Activated B cell treated with CpG ODN at 0.5 μM for 24 hours (primary cell): ENCODE measurements around the gene RASGEF1C. TPM values are rescaled to one million over a fixed set of nuclear protein-coding genes. Genes with fewer than 3 reads are reported as not detected.

ENCODE experiments used
- ATAC-seq: fragments of 200-7000 bp; cut with Tn5 transposase; one replicate; pipeline ENCODE4 v1.10.0; 2021; ENCODE audit warnings: low read depth, mild to moderate bottlenecking, moderate library complexity
- CTCF ChIA-PET: fragments of 350-600 bp; sonication (Branson Sonifier 250); formaldehyde crosslinking; loops from one replicate; lab custom pipeline; 2021; ENCODE audit warnings: antibody characterized with exemption; lab: Charles Lee
- POLR2A ChIA-PET: fragments of 350-600 bp; sonication (Branson Sonifier 250); formaldehyde crosslinking; loops from one replicate; lab custom pipeline; 2021; ENCODE audit warnings: antibody characterized with exemption; lab: Charles Lee
- DNase-seq: peaks from one replicate; pipeline ENCODE4 v3.0.0; 2022
- H3K27ac Mint-ChIP-seq: one replicate; pipeline ENCODE4 v1.8.0; 2020; ENCODE audit warnings: mixed read lengths
- H3K27me3 Mint-ChIP-seq: one replicate; pipeline ENCODE4 v1.8.0; 2021; ENCODE audit warnings: mixed read lengths
- H3K36me3 Mint-ChIP-seq: one replicate; pipeline ENCODE4 v1.8.0; 2021; ENCODE audit warnings: low read depth, mixed read lengths
- H3K4me1 Mint-ChIP-seq: one replicate; pipeline ENCODE4 v1.8.0; 2021; ENCODE audit warnings: mixed read lengths
- H3K4me3 Mint-ChIP-seq: one replicate; pipeline ENCODE4 v1.8.0; 2020; ENCODE audit warnings: mild to moderate bottlenecking, mixed read lengths
- H3K9me3 Mint-ChIP-seq: one replicate; pipeline ENCODE4 v1.8.0; 2020; ENCODE audit warnings: mixed read lengths
- intact Hi-C: fragments of 100-400 bp; cut with micrococcal nuclease; formaldehyde crosslinking; loops from one replicate; pipeline ENCODE4 v1.15.1; 2024
- total RNA-seq: library from RNA; stranded (reverse); gene quantifications from 2 replicates; pipeline ENCODE4 v1.2.3, GENCODE V29; 2022
- TF ChIP-seq, protein P1 (sequence below): fragments of 200-600 bp; IDR thresholded peaks from one replicate; pipeline ENCODE4 v1.8.0; 2022; ENCODE audit warnings: antibody characterized with exemption, mild to moderate bottlenecking

The RASGEF1C gene
- total RNA-seq, 1 donor from 2014 or later = not detected

- ATAC-seq (no peak), DNase-seq (no peak)
- H3K4me1 Mint-ChIP-seq = peaks cover 8% of the 10 kb centered on the region
- no peaks in the 10 kb centered on the region for H3K9me3 Mint-ChIP-seq
- no peak overlapping the region for H3K4me3 Mint-ChIP-seq
- CTCF ChIA-PET = no interaction called here
- H3K27me3 Mint-ChIP-seq = no peaks in the 10 kb centered on the region
- H3K27ac Mint-ChIP-seq = no peak overlapping the region
- intact Hi-C loops = no loop called here
- H3K36me3 Mint-ChIP-seq = no peaks in the 10 kb centered on the region
- TF ChIP-seq, protein P1, sequence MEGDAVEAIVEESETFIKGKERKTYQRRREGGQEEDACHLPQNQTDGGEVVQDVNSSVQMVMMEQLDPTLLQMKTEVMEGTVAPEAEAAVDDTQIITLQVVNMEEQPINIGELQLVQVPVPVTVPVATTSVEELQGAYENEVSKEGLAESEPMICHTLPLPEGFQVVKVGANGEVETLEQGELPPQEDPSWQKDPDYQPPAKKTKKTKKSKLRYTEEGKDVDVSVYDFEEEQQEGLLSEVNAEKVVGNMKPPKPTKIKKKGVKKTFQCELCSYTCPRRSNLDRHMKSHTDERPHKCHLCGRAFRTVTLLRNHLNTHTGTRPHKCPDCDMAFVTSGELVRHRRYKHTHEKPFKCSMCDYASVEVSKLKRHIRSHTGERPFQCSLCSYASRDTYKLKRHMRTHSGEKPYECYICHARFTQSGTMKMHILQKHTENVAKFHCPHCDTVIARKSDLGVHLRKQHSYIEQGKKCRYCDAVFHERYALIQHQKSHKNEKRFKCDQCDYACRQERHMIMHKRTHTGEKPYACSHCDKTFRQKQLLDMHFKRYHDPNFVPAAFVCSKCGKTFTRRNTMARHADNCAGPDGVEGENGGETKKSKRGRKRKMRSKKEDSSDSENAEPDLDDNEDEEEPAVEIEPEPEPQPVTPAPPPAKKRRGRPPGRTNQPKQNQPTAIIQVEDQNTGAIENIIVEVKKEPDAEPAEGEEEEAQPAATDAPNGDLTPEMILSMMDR = no peak
- POLR2A ChIA-PET = no interaction called here
Measured at GRCh38 chr5:180053061-180053602, 155.9 kb downstream of the RASGEF1C start.

GRCh38 chr5:180052211-180052818 lies 156.7 kb downstream of the RASGEF1C start:
- no peak for DNase-seq
- peaks cover 8% of the 10 kb centered on the region for H3K4me1 Mint-ChIP-seq
- ATAC-seq = no peak
- intact Hi-C loops = no loop called here
- no peaks in the 10 kb centered on the region for H3K36me3 Mint-ChIP-seq
- H3K27me3 Mint-ChIP-seq = no peaks in the 10 kb centered on the region
- POLR2A ChIA-PET = no interaction called here
- CTCF ChIA-PET = no interaction called here
- TF ChIP-seq, protein P1 = no peak
- H3K27ac Mint-ChIP-seq = no peak overlapping the region
- H3K9me3 Mint-ChIP-seq = no peaks in the 10 kb centered on the region
- no peak overlapping the region for H3K4me3 Mint-ChIP-seq

Other genes with a start within 250 kb of the RASGEF1C start
- 17.6 and 18.5 TPM in 2 replicates for gene RNF130, start 137.5 kb downstream of the RASGEF1C start, total RNA-seq
- gene MAPK9, start 82.9 kb upstream of the RASGEF1C start, total RNA-seq = 26.9 and 30.3 TPM in 2 replicates
- gene GFPT2, start 144.1 kb upstream of the RASGEF1C start, total RNA-seq = 0.39 and 0.62 TPM in 2 replicates